Measurements from ENCODE around the gene BZW2. TPM values are rescaled to one million over a fixed set of nuclear protein-coding genes. Genes with fewer than 3 reads are reported as not detected.

Gene BZW2
- total RNA-seq, 1 donor from 2014 or later: 61.4 TPM

GRCh38 chr7:16616122-16616521 is 29.9 kb upstream of the BZW2 start:
- TF ChIP-seq POLR2AphosphoS5 (IDR thresholded peaks at IDR 0.05; ENCODE audit: insufficient read depth in 1 of 2, low read depth in 1 of 2) (no peak), POLR2A (IDR thresholded peaks at IDR 0.05) (no peak)
- H3K9me3 ChIP-seq: no peaks in the 10 kb centered on the region
- intact Hi-C loops (cut with DNase I): no loop called here
- H3K4me1 ChIP-seq: no peaks in the 10 kb centered on the region
- no peak for DNase-seq (ENCODE audit: extremely low spot score in 2 of 2)
- peaks cover 0 to 54% of the 10 kb centered on the region in 2 donors for H3K36me3 ChIP-seq
- no peak overlapping the region for H3K27ac ChIP-seq
- no peaks in the 10 kb centered on the region for H3K27me3 ChIP-seq
- H3K4me3 ChIP-seq: no peak overlapping the region

DNA sequence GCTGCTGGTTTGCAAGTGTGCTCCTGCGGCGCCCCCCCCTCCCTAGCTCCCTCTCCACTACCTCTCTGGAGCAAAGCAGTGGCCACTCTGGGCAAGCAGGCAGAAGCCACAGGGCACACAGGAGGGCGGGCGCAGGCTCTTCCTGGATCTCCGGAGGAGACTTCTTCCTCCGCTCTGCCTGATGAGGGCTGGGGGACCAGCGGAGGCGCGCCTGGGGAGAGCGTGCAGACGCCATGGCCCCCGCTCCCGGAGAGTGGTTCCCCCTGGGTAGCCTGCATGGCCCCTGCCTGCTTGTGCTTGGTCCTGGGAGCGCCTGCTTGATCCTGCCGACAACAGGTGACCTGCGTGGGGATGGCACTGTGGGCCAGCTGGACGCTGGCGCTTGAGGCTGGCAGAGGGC is 29.4 kb upstream of the BZW2 start:
- H3K4me3 ChIP-seq: no peak overlapping the region
- H3K27me3 ChIP-seq: no peaks in the 10 kb centered on the region
- no peak for DNase-seq (ENCODE audit: extremely low spot score in 2 of 2)
- intact Hi-C loops (cut with DNase I): no loop called here
- H3K36me3 ChIP-seq: peaks cover 0 to 58% of the 10 kb centered on the region in 2 donors
- H3K4me1 ChIP-seq: no peaks in the 10 kb centered on the region
- no peaks in the 10 kb centered on the region for H3K9me3 ChIP-seq
- no peak overlapping the region for H3K27ac ChIP-seq
- TF ChIP-seq POLR2AphosphoS5 (IDR thresholded peaks at IDR 0.05; ENCODE audit: insufficient read depth in 1 of 2, low read depth in 1 of 2) (no peak), CTCF (IDR thresholded peaks at IDR 0.05) (no peak), POLR2A (IDR thresholded peaks at IDR 0.05) (no peak)

DNA sequence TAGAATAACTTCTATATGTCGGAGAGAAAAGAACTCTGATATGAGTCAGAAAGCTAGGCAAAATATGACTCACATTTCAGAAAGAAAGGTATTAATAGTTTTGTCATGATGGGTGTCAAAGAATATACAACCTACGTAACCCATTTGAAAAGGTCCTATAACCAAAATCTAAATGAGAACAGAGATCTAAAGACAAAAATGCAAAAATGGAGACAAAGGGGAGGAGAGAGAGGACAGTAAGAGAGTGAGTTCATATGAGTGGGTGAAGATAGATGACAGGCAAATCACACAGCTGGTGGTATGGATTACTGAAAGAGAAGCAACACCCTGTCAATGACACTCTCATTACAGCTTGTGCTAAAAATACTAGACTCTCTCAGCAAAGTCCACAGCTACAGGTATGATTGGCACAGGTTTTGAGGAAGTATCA is 26.0 kb upstream of the BZW2 start:
- Histone ChIP-seq H3K9me3 (no peaks in the 10 kb centered on the region), H3K27me3 (no peaks in the 10 kb centered on the region), H3K4me1 (no peaks in the 10 kb centered on the region), H3K27ac (no peak overlapping the region), H3K36me3 (peaks cover 0 to 53% of the 10 kb centered on the region in 2 donors), H3K4me3 (no peak overlapping the region)
- DNase-seq (ENCODE audit: extremely low spot score in 2 of 2): no peak
- no peak for TF ChIP-seq POLR2A (IDR thresholded peaks at IDR 0.05)
- no peak for TF ChIP-seq POLR2AphosphoS5 (IDR thresholded peaks at IDR 0.05; ENCODE audit: insufficient read depth in 1 of 2, low read depth in 1 of 2)
- no peak for TF ChIP-seq CTCF (IDR thresholded peaks at IDR 0.05)
- intact Hi-C loops (cut with DNase I): no loop called here

GRCh38 chr7:16626388-16626787 is 19.6 kb upstream of the BZW2 start:
- Histone ChIP-seq H3K36me3 (peaks cover 0 to 11% of the 10 kb centered on the region in 2 donors), H3K4me1 (peaks cover 7% of the 10 kb centered on the region), H3K27ac (no peak overlapping the region), H3K27me3 (no peaks in the 10 kb centered on the region), H3K4me3 (no peak overlapping the region), H3K9me3 (no peaks in the 10 kb centered on the region)
- no peak for TF ChIP-seq CTCF (IDR thresholded peaks at IDR 0.05)
- no peak for TF ChIP-seq POLR2AphosphoS5 (IDR thresholded peaks at IDR 0.05; ENCODE audit: insufficient read depth in 1 of 2, low read depth in 1 of 2)
- TF ChIP-seq POLR2A (IDR thresholded peaks at IDR 0.05): no peak
- intact Hi-C loops (cut with DNase I): no loop called here
- DNase-seq (ENCODE audit: extremely low spot score in 2 of 2): no peak

GRCh38 chr7:16627236-16627635 is 18.7 kb upstream of the BZW2 start:
- TF ChIP-seq CTCF (IDR thresholded peaks at IDR 0.05): no peak
- no peak for TF ChIP-seq POLR2A (IDR thresholded peaks at IDR 0.05)
- TF ChIP-seq POLR2AphosphoS5 (IDR thresholded peaks at IDR 0.05; ENCODE audit: insufficient read depth in 1 of 2, low read depth in 1 of 2): no peak
- no peaks in the 10 kb centered on the region for H3K9me3 ChIP-seq
- H3K4me1 ChIP-seq: peaks cover 7% of the 10 kb centered on the region
- no peak overlapping the region for H3K4me3 ChIP-seq
- intact Hi-C loops (cut with DNase I): no loop called here
- no peak overlapping the region for H3K27ac ChIP-seq
- no peaks in the 10 kb centered on the region for H3K27me3 ChIP-seq
- H3K36me3 ChIP-seq: peaks cover 0 to 8% of the 10 kb centered on the region in 2 donors
- no peak for DNase-seq (ENCODE audit: extremely low spot score in 2 of 2)

Measured in vagina (tissue), 2 donors.